Right lobe of liver (tissue), 4 donors: ENCODE data around the gene KLRB1.

Experiments
- CTCF ChIP-seq, 4 donors: fragments of 200-600 bp in 3 of 4; fragments of 450-650 bp in 1 of 4; IDR thresholded peaks; one replicate each; pipeline versions ENCODE4 v1.5.1 to v1.8.0; 2016 to 2022; ENCODE audit warnings: antibody characterized with exemption in 4 of 4, mild to moderate bottlenecking in 2 of 4
- POLR2A ChIP-seq: fragments of 450-650 bp; IDR thresholded peaks from one replicate; pipeline ENCODE4 v1.6.1; 2017; ENCODE audit warnings: antibody characterized with exemption, mild to moderate bottlenecking
- donor health status: DM: no; HTN: no; CAD: no.
- donor health status: DM: no; HTN: no; CAD: no.
- donor health status: DM: no; HTN: yes; CAD: no.

- TF ChIP-seq POLR2A (no peak), CTCF (IDR thresholded peaks at IDR 0.05) (no peak)
These were observed 19.1 kb upstream of the KLRB1 start for GRCh38 chr12:9626821-9627220.
